ENCODE measurements around the gene LRRK1.

- TF ChIP-seq CTCF (optimal IDR thresholded peaks at IDR 0.05 in 1 of 3, IDR thresholded peaks at IDR 0.05 in 1 of 3, conservative IDR thresholded peaks at IDR 0.05 in 1 of 3; ENCODE audit: extremely low read depth in 1 of 3, insufficient read depth in 2 of 3, low read length in 3 of 3) = no peak
- TF ChIP-seq EZH2 (IDR thresholded peaks at IDR 0.05; ENCODE audit: low read length) = no peak
Measured at GRCh38 chr15:101018016-101018415, 98.9 kb downstream of the LRRK1 start.
